Measurements from ENCODE around the gene LDAH.

GRCh38 chr2:20698916-20699613 lies 123.8 kb downstream of the LDAH start:
- no peak for TF ChIP-seq CTCF (IDR thresholded peaks at IDR 0.05; ENCODE audit: borderline replicate concordance, extremely low read depth, low read length, poor library complexity, severe bottlenecking)
- no peak for TF ChIP-seq EZH2 (IDR thresholded peaks at IDR 0.05; ENCODE audit: borderline replicate concordance, low read depth, low read length, severe bottlenecking)

Measured in DND-41 (cell line).